NB4 (cell line): ENCODE measurements around the gene CDC42EP5.

Experiments
- CTCF ChIP-seq: IDR thresholded peaks from one replicate; pipeline ENCODE4 v1.5.1; 2012; ENCODE audit warnings: low read depth, low read length
- POLR2A ChIP-seq: IDR thresholded peaks from 2 replicates; pipeline ENCODE4 v1.6.1; 2011; ENCODE audit warnings: mild to moderate bottlenecking; ENCODE audit not compliant: insufficient read length; ENCODE audit errors: extremely low read depth

GRCh38 chr19:54434112-54434872 lies 38.8 kb downstream of the CDC42EP5 start:
- TF ChIP-seq CTCF, result no peak
- no peak for TF ChIP-seq POLR2A
